ENCODE data around the gene SENP8.

GRCh38 chr15:72068856-72069255 lies 49.3 kb upstream of the SENP8 start:
- TF ChIP-seq YY1 (IDR thresholded peaks at IDR 0.05; ENCODE audit: low read depth) (no peak), CREB1 (IDR thresholded peaks at IDR 0.05; ENCODE audit: low read depth) (no peak), CEBPB (IDR thresholded peaks at IDR 0.05) (no peak), TAF1 (IDR thresholded peaks at IDR 0.05; ENCODE audit: low read depth) (no peak), EP300 (IDR thresholded peaks at IDR 0.05; ENCODE audit: borderline replicate concordance) (no peak), USF1 (IDR thresholded peaks at IDR 0.05) (no peak), NFIC (IDR thresholded peaks at IDR 0.05) (no peak), REST (IDR thresholded peaks at IDR 0.05; ENCODE audit: low read depth) (no peak), ZBTB7A (IDR thresholded peaks at IDR 0.05; ENCODE audit: low read depth) (no peak), EGR1 (IDR thresholded peaks at IDR 0.05) (no peak), TEAD4 (IDR thresholded peaks at IDR 0.05) (no peak), RAD21 (IDR thresholded peaks at IDR 0.05; ENCODE audit: low read depth) (no peak)
- TF ChIP-seq, protein P1, sequence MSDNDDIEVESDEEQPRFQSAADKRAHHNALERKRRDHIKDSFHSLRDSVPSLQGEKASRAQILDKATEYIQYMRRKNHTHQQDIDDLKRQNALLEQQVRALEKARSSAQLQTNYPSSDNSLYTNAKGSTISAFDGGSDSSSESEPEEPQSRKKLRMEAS (IDR thresholded peaks at IDR 0.05), result no peak

Measured in Ishikawa (cell line).